Measurements from ENCODE around the gene WDR82.

DNA sequence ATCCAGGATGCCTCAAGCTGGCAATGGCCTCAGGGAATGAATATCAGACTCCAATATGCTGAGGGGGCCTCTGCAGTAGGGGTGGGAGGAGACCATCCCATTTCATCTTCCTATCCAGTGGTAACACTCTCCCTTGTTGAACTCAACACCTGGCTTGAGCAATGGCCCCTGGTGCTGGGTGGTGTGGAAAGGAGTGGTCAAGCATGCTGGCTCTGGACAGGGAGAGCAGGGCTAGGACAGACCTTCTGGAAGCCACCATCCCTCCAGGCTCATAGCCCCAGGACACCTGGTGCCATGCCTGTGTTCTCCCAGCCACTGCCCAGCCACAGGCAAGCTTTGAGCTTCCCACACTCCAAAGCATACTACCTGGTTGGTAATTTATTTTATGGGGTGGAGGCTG is 47.2 kb upstream of the WDR82 start:
- TF ChIP-seq GATA2 (IDR thresholded peaks at IDR 0.05; ENCODE audit: low read depth, low read length) (no peak), GATA3 (IDR thresholded peaks at IDR 0.05; ENCODE audit: low read depth, low read length) (no peak)

Data from SH-SY5Y (cell line).